ENCODE data around the gene MBD5. TPM values are rescaled to one million over a fixed set of nuclear protein-coding genes. Genes with fewer than 3 reads are reported as not detected.

Gene MBD5
- total RNA-seq, 1 experiment from 2014 or later, result 12.6 TPM

DNA sequence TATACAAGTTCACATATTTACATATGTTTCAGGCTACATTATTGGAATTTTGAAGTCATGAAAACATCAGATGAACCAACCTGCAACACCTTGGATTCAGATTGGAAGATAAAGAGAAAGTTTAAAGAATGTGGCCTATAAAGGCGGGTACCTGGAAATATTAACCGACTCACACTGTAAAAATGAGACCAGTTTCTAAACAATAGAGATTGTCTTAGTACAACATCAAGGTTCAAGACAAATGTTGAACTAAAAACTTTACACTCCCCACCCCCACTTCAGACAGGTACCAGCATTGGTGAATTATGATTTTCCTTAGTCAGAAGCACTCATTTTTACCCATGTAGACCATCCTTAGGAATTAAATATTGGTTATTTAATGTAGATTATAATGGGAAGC is 437.3 kb downstream of the MBD5 start:
- Histone ChIP-seq H3K4me3 (no peak overlapping the region), H3K9me3 (replicated peaks) (no peaks in the 10 kb centered on the region), H3K27me3 (replicated peaks) (no peaks in the 10 kb centered on the region), H3K4me1 (replicated peaks) (peaks cover 11% of the 10 kb centered on the region; the same call in 1 of the 2 replicates), H3K36me3 (no peaks in the 10 kb centered on the region), H3K27ac (no peak overlapping the region)
- no peak for DNase-seq (ENCODE audit: low read depth in 1 of 2, low spot score in 2 of 2)

DNA sequence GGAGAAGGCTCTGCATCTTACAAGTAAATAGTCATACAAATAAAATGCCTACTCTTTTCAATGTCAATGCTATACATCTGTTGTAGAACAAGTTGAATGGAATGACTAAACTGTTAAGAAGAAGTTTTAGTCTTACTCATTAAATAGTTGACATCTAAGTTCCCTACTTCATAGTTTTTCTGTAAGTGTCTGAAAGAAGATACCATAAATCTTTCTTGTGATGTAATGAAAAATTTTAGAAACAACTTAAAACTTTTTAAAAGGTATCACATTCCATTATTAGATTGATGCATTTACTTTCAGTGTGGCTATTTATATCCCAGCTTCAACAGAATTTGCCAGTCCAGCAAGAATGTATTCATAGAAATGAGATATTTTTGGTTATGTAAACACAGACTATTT is 438.5 kb downstream of the MBD5 start:
- Histone ChIP-seq H3K27ac (no peak overlapping the region), H3K27me3 (replicated peaks) (no peaks in the 10 kb centered on the region), H3K4me1 (replicated peaks) (peaks cover 11% of the 10 kb centered on the region; the same call in 1 of the 2 replicates), H3K36me3 (no peaks in the 10 kb centered on the region), H3K4me3 (no peak overlapping the region), H3K9me3 (replicated peaks) (no peaks in the 10 kb centered on the region)
- no peak for DNase-seq (ENCODE audit: low read depth in 1 of 2, low spot score in 2 of 2)

DNA sequence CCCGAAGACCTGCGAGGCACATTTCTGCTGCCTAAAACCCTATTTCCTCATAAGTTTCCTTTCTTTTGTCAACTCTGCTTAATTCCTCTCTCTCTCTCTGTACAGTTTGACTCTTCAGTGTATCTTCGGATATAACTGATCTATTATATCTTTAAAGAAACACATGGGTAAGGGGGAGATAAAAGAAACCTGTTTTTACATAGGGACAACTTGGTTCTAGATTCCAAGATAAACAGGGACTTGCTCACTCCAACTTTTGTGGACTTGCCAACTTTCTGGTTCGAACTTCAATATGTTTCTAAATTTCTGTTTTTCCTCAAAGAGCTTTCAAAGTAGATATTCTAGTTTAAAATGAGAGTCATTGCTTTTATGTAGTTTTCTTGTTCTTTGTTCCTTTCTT is 441.0 kb downstream of the MBD5 start:
- Histone ChIP-seq H3K27me3 (replicated peaks) (no peaks in the 10 kb centered on the region), H3K9me3 (replicated peaks) (no peaks in the 10 kb centered on the region), H3K36me3 (no peaks in the 10 kb centered on the region), H3K27ac (no peak overlapping the region), H3K4me1 (replicated peaks) (peaks cover 6% of the 10 kb centered on the region; the same call in 1 of the 2 replicates), H3K4me3 (no peak overlapping the region)
- DNase-seq (ENCODE audit: low read depth in 1 of 2, low spot score in 2 of 2), result no peak

DNA sequence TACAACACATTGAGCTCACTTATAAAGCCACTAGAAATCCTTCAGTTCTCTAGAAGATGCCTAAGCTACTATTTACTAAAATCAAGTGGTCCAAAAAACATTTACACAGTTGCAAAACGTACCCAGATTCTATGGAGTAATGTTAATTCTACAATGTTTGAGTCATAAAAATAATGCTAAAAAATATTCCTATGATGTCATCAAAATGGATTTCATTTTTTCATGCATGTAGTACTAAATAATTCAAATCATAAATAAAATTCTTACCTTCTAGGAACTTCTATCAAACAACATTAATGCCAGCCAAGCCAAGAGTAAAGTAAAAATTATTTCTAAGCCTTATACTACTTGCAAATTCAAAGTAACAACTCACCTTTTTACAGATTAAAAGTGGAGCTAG is 454.7 kb downstream of the MBD5 start:
- Histone ChIP-seq H3K27me3 (replicated peaks) (no peaks in the 10 kb centered on the region), H3K9me3 (replicated peaks) (no peaks in the 10 kb centered on the region), H3K27ac (no peak overlapping the region), H3K36me3 (no peaks in the 10 kb centered on the region), H3K4me1 (replicated peaks) (no peaks in the 10 kb centered on the region), H3K4me3 (no peak overlapping the region)
- no peak for DNase-seq (ENCODE audit: low read depth in 1 of 2, low spot score in 2 of 2)

DNA sequence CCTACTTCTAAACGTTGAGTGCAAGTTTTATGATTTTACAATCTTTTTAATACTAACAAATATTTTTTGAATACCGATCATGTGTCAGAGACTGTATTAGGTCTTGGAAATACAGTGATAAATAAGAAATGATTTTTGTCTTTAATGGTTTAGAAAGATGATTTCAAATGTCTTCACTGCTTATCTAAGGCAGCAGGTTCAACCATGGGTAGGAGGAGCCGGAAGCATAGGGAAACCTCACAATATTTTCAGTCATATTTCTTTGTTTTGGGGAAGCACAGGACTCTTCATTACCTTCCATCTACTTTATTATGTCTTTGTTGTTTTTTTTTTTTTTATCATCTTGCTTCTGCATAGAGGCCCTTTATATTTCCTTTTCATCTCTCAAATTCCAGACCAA is 458.5 kb downstream of the MBD5 start:
- DNase-seq (ENCODE audit: low read depth in 1 of 2, low spot score in 2 of 2), result no peak
- Histone ChIP-seq H3K27me3 (replicated peaks) (no peaks in the 10 kb centered on the region), H3K4me3 (no peak overlapping the region), H3K36me3 (no peaks in the 10 kb centered on the region), H3K27ac (no peak overlapping the region), H3K4me1 (replicated peaks) (no peaks in the 10 kb centered on the region), H3K9me3 (replicated peaks) (no peaks in the 10 kb centered on the region)

DNA sequence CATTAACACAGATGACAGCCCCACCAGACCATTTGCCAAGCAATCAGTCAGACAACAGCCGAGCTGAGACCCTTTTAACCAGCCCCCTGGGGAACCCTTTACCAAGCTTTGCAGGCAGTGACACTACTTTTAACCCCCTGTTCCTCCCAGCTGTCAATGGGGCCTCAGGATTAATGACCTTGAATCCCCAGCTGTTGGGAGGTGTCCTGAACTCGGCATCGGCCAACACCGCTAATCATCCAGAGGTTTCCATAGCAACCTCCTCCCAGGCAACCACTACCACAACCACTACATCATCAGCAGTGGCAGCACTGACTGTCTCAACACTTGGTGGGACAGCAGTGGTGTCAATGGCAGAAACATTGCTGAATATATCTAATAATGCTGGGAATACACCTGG is 462.8 kb downstream of the MBD5 start:
- no peak for DNase-seq (ENCODE audit: low read depth in 1 of 2, low spot score in 2 of 2)
- Histone ChIP-seq H3K9me3 (replicated peaks) (no peaks in the 10 kb centered on the region), H3K27ac (no peak overlapping the region), H3K4me3 (no peak overlapping the region), H3K36me3 (no peaks in the 10 kb centered on the region), H3K27me3 (replicated peaks) (no peaks in the 10 kb centered on the region), H3K4me1 (replicated peaks) (no peaks in the 10 kb centered on the region)

DNA sequence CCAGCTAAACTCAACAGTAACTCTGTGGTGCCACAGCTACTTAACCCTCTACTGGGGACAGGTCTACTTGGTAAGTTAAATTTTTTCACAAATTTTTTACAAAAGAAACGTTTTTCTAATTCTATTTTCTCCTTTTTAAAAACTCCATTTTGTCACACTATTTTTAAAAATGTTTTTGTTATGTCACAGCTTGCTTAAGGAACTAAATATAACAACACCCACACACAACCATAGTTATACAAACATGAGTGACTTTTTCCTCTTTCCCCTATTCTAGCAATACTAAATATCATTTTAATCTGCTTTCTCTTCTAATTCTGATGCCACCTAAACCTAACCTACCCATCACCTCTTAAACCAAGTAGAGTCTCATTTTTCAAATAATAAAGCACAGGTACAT is 463.2 kb downstream of the MBD5 start:
- H3K27me3 ChIP-seq (replicated peaks), result no peaks in the 10 kb centered on the region
- no peaks in the 10 kb centered on the region for H3K36me3 ChIP-seq
- no peaks in the 10 kb centered on the region for H3K4me1 ChIP-seq (replicated peaks)
- no peak overlapping the region for H3K27ac ChIP-seq
- H3K9me3 ChIP-seq (replicated peaks), result no peaks in the 10 kb centered on the region
- H3K4me3 ChIP-seq, result no peak overlapping the region
- no peak for DNase-seq (ENCODE audit: low read depth in 1 of 2, low spot score in 2 of 2)

DNA sequence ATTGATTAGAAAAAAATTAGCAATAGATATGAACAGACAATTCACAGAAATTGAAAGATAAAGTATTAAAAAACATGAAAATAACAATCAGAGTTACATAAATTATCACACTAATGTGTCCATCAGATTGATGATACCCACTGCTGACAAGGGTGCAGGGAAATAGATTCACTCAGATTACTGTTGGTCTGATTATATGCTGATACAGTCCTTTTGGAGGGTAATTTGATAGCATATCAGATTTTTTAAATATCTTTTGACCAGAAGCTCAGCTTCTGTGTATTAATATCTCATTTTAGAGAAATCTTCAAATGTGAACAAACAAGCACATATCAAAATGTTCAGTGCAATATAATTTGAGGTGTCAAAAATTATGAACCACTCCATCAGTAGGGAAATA is 465.8 kb downstream of the MBD5 start:
- no peak for DNase-seq (ENCODE audit: low read depth in 1 of 2, low spot score in 2 of 2)
- no peaks in the 10 kb centered on the region for H3K9me3 ChIP-seq (replicated peaks)
- no peak overlapping the region for H3K27ac ChIP-seq
- H3K27me3 ChIP-seq (replicated peaks), result no peaks in the 10 kb centered on the region
- no peaks in the 10 kb centered on the region for H3K4me1 ChIP-seq (replicated peaks)
- H3K36me3 ChIP-seq, result no peaks in the 10 kb centered on the region
- H3K4me3 ChIP-seq, result no peak overlapping the region

DNA sequence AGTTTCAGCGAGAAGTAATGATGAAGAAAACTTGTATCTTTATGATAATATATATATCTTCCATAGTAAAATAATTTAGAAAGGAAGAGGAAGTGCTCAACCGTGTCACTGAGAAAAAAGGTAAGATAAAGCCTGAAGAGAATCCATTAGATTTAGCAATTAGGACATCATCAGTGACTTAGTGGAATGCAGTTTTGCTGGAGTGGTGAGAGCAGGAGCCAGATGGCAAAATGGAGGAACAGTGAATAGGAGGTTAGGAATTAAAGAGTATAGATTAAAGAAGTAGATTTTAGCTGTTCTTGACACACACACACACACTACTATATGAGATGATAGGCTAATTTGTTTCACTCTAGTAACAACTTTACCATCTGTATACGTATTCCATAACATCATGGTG is 466.5 kb downstream of the MBD5 start:
- no peak overlapping the region for H3K4me3 ChIP-seq
- no peak overlapping the region for H3K27ac ChIP-seq
- no peaks in the 10 kb centered on the region for H3K9me3 ChIP-seq (replicated peaks)

DNA sequence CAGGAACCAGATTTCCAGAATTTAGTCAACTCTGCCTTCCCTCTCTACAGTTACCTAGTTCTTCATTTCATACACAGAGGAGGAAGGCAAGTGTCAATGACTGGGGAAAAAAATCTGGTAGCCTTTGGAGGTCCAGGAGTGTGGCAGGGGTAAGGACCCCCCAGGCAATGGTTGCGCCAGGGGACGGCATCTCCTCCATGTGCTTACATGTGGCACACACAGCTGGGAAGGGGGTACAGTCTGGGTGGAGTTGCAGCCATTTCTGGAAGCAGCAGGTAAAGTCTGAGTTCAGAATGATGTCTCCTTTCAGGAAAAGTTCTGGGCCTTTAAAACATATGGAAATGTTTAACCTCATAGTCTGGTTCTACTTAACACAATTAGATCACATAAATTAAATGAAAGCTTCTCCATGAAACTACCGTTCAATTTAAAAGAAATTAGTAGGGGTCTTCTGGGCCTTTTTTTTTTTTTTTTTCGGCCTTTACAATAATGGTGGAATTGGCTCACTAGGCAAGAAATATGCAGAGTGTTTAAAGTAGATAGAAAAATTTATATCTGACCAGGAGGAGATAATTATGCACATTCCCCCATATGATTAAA is 470.0 kb downstream of the MBD5 start:
- H3K4me3 ChIP-seq, result no peak overlapping the region
- no peaks in the 10 kb centered on the region for H3K27me3 ChIP-seq (replicated peaks)
- DNase-seq (ENCODE audit: low read depth in 1 of 2, low spot score in 2 of 2), result no peak
- H3K27ac ChIP-seq, result no peak overlapping the region
- H3K4me1 ChIP-seq (replicated peaks), result no peaks in the 10 kb centered on the region
- H3K36me3 ChIP-seq, result no peaks in the 10 kb centered on the region
- no peaks in the 10 kb centered on the region for H3K9me3 ChIP-seq (replicated peaks)

More for the DNA sequence above, 466.5 kb downstream of the MBD5 start:
- H3K27me3 ChIP-seq (replicated peaks), result no peaks in the 10 kb centered on the region
- no peaks in the 10 kb centered on the region for H3K36me3 ChIP-seq
- H3K4me1 ChIP-seq (replicated peaks), result no peaks in the 10 kb centered on the region
- DNase-seq (ENCODE audit: low read depth in 1 of 2, low spot score in 2 of 2), result no peak

DNA sequence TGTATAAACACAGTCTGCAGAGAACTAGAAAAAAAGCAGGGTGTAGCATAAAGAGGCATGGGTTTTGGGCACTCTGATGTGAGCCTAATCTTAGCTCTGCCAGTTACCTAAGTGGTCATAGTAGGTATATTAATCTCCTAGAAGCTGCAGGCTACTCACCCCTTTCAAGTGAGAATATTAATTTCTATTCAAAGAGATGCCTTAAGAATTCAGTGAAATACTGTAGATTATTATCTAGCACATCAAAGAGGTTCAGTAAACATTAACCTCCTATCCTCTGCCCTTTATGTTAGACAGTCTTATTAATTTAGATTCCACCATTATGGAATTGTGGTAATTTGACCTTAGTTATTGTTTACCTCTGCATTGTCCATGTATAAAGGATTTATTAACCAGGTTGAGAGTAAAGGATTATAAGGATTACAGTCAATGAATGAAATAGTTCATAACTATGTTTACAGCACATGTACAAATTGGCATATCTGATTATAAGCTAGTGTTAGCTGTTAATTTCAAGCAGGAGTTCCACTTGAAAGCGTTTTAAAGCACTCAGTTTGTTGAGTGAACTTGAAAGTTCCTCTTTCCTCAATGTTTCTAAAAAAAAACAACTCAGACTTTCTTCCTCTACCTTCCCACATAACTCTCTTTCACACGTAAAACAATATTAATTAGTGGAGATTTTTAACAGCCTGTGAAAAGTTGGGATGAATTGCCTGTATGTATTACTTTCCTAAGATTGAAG is 473.1 kb downstream of the MBD5 start:
- no peaks in the 10 kb centered on the region for H3K4me1 ChIP-seq (replicated peaks)
- no peaks in the 10 kb centered on the region for H3K27me3 ChIP-seq (replicated peaks)
- no peaks in the 10 kb centered on the region for H3K36me3 ChIP-seq
- no peak for DNase-seq (ENCODE audit: low read depth in 1 of 2, low spot score in 2 of 2)
- H3K9me3 ChIP-seq (replicated peaks), result no peaks in the 10 kb centered on the region
- no peak overlapping the region for H3K27ac ChIP-seq
- H3K4me3 ChIP-seq, result no peak overlapping the region

DNA sequence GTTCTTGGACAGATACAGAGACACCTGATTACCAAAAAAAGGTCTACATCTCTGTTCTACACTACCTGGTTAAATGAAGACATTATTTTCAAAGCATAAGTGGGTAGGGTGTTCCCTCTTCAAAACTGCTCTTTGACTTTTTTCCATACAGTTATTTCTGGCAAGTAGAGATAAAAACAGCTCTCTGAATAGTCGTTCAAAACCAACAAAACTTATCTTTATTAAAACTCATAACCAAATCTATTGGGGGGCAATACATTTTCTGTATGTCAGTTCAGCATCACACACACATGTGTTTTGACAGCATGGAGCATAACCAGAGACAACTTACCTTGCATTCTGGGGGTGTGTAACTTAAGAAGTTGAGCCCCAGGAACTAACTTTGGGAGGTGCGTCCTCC is 474.7 kb downstream of the MBD5 start:
- no peaks in the 10 kb centered on the region for H3K36me3 ChIP-seq
- no peak for DNase-seq (ENCODE audit: low read depth in 1 of 2, low spot score in 2 of 2)
- H3K9me3 ChIP-seq (replicated peaks), result no peaks in the 10 kb centered on the region
- no peaks in the 10 kb centered on the region for H3K27me3 ChIP-seq (replicated peaks)
- H3K4me1 ChIP-seq (replicated peaks), result no peaks in the 10 kb centered on the region; the same call in 1 of the 2 replicates
- no peak overlapping the region for H3K27ac ChIP-seq
- H3K4me3 ChIP-seq, result no peak overlapping the region

DNA sequence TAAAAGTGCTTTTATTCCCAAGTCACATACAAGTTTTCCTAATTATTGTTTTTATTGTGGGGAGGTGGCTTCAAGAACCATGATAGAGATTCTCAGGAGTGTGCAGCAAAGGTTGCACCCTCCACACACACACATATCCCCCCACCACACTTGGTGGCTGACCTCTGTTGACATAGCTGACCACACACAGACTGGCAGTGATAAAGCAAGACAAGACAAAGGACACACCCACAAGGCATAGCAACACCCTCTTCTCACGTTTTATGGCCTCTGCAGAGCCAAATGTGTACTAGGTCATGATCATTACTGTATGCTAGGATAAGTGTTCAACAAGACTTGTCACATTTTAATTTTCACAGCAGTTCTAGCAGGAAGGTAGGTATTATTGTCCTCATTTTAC is 480.7 kb downstream of the MBD5 start:
- Histone ChIP-seq H3K27ac (0 out of 2 replicates have a peak overlapping the region, but pooled peaks have one; percentile 3), H3K4me3 (no peak overlapping the region), H3K9me3 (replicated peaks) (no peaks in the 10 kb centered on the region), H3K27me3 (replicated peaks) (no peaks in the 10 kb centered on the region), H3K4me1 (replicated peaks) (peaks cover 14% of the 10 kb centered on the region), H3K36me3 (no peaks in the 10 kb centered on the region)
- peak in 1 of 2 experiments; percentile 54 for DNase-seq (ENCODE audit: low read depth in 1 of 2, low spot score in 2 of 2)

DNA sequence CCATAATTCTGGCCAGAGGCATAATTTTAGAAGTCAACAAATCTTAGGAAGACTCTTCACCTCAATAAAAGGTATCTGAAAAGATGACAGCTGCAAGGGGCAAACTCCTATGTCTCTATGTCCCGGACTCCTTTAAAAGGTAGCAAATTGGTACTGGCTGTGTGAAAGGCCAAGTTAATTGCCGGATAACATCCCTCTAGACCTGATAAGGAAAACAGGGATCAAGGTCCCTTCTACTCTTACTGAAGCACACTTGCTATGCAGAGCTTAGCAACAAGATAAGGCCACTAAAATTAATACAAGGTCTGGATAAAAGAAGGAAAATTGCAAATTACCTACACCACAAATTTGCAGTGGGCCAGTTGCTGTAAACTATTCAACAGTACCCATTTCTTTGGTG is 482.6 kb downstream of the MBD5 start:
- H3K4me1 ChIP-seq (replicated peaks), result peaks cover 14% of the 10 kb centered on the region
- H3K27ac ChIP-seq, result no peak overlapping the region
- no peaks in the 10 kb centered on the region for H3K9me3 ChIP-seq (replicated peaks)
- H3K36me3 ChIP-seq, result no peaks in the 10 kb centered on the region
- H3K27me3 ChIP-seq (replicated peaks), result no peaks in the 10 kb centered on the region
- H3K4me3 ChIP-seq, result no peak overlapping the region
- DNase-seq (ENCODE audit: low read depth in 1 of 2, low spot score in 2 of 2), result no peak
